ENCODE data around the gene LZTS2. TPM values are rescaled to one million over a fixed set of nuclear protein-coding genes. Genes with fewer than 3 reads are reported as not detected.

The LZTS2 gene
- total and polyA plus RNA-seq, 2 of the 8 experiments (the other 6 are each of a cell fraction or from before 2014, with no cell fraction given) = 75.7 to 99.5 TPM

GRCh38 chr10:101019440-101019703, 19.8 kb downstream of the LZTS2 start (continued):
- no peak for TF ChIP-seq ATF3 (IDR thresholded peaks at IDR 0.05; ENCODE audit: insufficient read depth, low read depth, low read length)
